Thyroid gland (tissue), 4 donors: ENCODE results near the gene DOCK10.

Experiments used
- CTCF ChIP-seq, 6 experiments: fragments of 200-600 bp in 3 of 6; fragments of 450-650 bp in 3 of 6; sonication (generic) in 3 of 6; IDR thresholded peaks; one replicate each; pipeline ENCODE4 v1.5.1; 2016 to 2019; ENCODE audit warnings: antibody characterized with exemption in 6 of 6, mild to moderate bottlenecking in 2 of 6, inconsistent platforms in 1 of 6, moderate library complexity in 1 of 6
- POLR2A ChIP-seq, 2 donors: fragments of 450-650 bp; IDR thresholded peaks; one replicate each; pipeline ENCODE4 v1.6.1; 2017; ENCODE audit warnings: antibody characterized with exemption in 2 of 2, mild to moderate bottlenecking in 2 of 2, moderate library complexity in 1 of 2

GRCh38 chr2:224946895-224947294 lies 95.4 kb downstream of the DOCK10 start:
- TF ChIP-seq CTCF (IDR thresholded peaks at IDR 0.05): no peak
- TF ChIP-seq POLR2A (IDR thresholded peaks at IDR 0.05): no peak
